ENCODE measurements around the gene CES3.

GRCh38 chr16:67023689-67024088 is 62.6 kb downstream of the CES3 start:
- TF ChIP-seq JUN (IDR thresholded peaks at IDR 0.05), result no peak
- TF ChIP-seq EP300 (IDR thresholded peaks at IDR 0.05), result no peak
- TF ChIP-seq CTCF (IDR thresholded peaks at IDR 0.05), result no peak
- no peak for TF ChIP-seq ZFP36 (IDR thresholded peaks at IDR 0.05; ENCODE audit: borderline replicate concordance, partially characterized antibody)
- no peak for TF ChIP-seq BCL3 (IDR thresholded peaks at IDR 0.05)
- TF ChIP-seq CHD2 (IDR thresholded peaks at IDR 0.05; ENCODE audit: low read length, partially characterized antibody), result no peak
- no peak for TF ChIP-seq TFCP2L1 (CRISPR knock-in tag; IDR thresholded peaks at IDR 0.05)
- no peak for TF ChIP-seq POLR2A (IDR thresholded peaks at IDR 0.05; ENCODE audit: low read length)
- TF ChIP-seq FOSL2 (IDR thresholded peaks at IDR 0.05), result no peak
- TF ChIP-seq FOSL2 (CRISPR knock-in tag; IDR thresholded peaks at IDR 0.05), result no peak
